Fibroblast of peridontal ligament (primary cell): ENCODE data around the gene SH3PXD2A.

Source experiments
- DNase-seq: peaks from one replicate; pipeline ENCODE4 v3.0.0-alpha.2; 2010; ENCODE audit errors: extremely low read depth

Gene SH3PXD2A

GRCh38 chr10:103879409-103879808, 24.0 kb upstream of the SH3PXD2A start:
- no peak for DNase-seq

- DNase-seq, result no peak
Measured at GRCh38 chr10:103877861-103878260, 22.5 kb upstream of the SH3PXD2A start.

- DNase-seq, result no peak
Measured at GRCh38 chr10:103876155-103876554, 20.8 kb upstream of the SH3PXD2A start.

GRCh38 chr10:103874730-103875129, 19.4 kb upstream of the SH3PXD2A start:
- no peak for DNase-seq

- no peak for DNase-seq
Measured at GRCh38 chr10:103872137-103872931, 17.0 kb upstream of the SH3PXD2A start.

- no peak for DNase-seq
Measured at GRCh38 chr10:103871006-103871405, 15.6 kb upstream of the SH3PXD2A start.

GRCh38 chr10:103870516-103870915, 15.1 kb upstream of the SH3PXD2A start:
- DNase-seq, result peak; percentile 62

- DNase-seq, result no peak
Measured at GRCh38 chr10:103869336-103869735, 14.0 kb upstream of the SH3PXD2A start.

GRCh38 chr10:103868200-103868599, 12.8 kb upstream of the SH3PXD2A start:
- DNase-seq, result no peak

GRCh38 chr10:103861505-103861904, 6.1 kb upstream of the SH3PXD2A start:
- peak; percentile 49 for DNase-seq

GRCh38 chr10:103859161-103860086, 4.0 kb upstream of the SH3PXD2A start:
- DNase-seq, result peak; percentile 83

GRCh38 chr10:103858360-103858759, 3.0 kb upstream of the SH3PXD2A start:
- no peak for DNase-seq

GRCh38 chr10:103856797-103857170, 1.4 kb upstream of the SH3PXD2A start:
- no peak for DNase-seq

- DNase-seq, result no peak
Measured at GRCh38 chr10:103855852-103856796, 748 bp upstream of the SH3PXD2A start.

- DNase-seq, result no peak
Measured at GRCh38 chr10:103854686-103855391, 537 bp downstream of the SH3PXD2A start.

GRCh38 chr10:103854265-103854685, 1.1 kb downstream of the SH3PXD2A start:
- DNase-seq, result peak; percentile 44

- no peak for DNase-seq
Measured at GRCh38 chr10:103853428-103854264, 1.7 kb downstream of the SH3PXD2A start.

GRCh38 chr10:103852856-103853255, 2.5 kb downstream of the SH3PXD2A start:
- peak; percentile 83 for DNase-seq

- DNase-seq, result peak; percentile 93
Measured at GRCh38 chr10:103852189-103852711, 3.1 kb downstream of the SH3PXD2A start.

GRCh38 chr10:103851261-103851660, 4.1 kb downstream of the SH3PXD2A start:
- no peak for DNase-seq
